H1 (cell line): ENCODE results near the gene PKP1. TPM values are rescaled to one million over a fixed set of nuclear protein-coding genes. Genes with fewer than 3 reads are reported as not detected.

ENCODE experiments used
- CTCF ChIA-PET: fragments of 300-600 bp; sonication (Branson Sonifier 250); formaldehyde crosslinking; loops from one replicate; lab custom pipeline; 2021; ENCODE audit not compliant: partially characterized antibody; lab: Charles Lee
- POLR2A ChIA-PET: fragments of 300-600 bp; sonication (Branson Sonifier 250); formaldehyde crosslinking; loops from one replicate; lab custom pipeline; 2021; ENCODE audit warnings: inconsistent platforms; ENCODE audit not compliant: partially characterized antibody; lab: Charles Lee
- DNase-seq, 2 experiments: peaks; one replicate each; pipeline versions ENCODE4 v3.0.0 to v3.0.0-alpha.2; 2010 to 2022; ENCODE audit warnings: low spot score in 2 of 2, low read depth in 1 of 2, mixed read lengths in 1 of 2
- FAIRE-seq: peaks from 2 replicates; lab custom pipeline; 2011; peaks lifted over from hg19 to GRCh38; lab: Jason Lieb, UNC
- H2AFZ ChIP-seq: 2 replicates; pipeline ENCODE4 v1.8.1; 2012; ENCODE audit warnings: low read length, inconsistent platforms
- H2AK5ac ChIP-seq: 2 replicates; pipeline ENCODE4 v1.6.1; 2013; ENCODE audit warnings: low read depth, low read length
- H2BK120ac ChIP-seq: replicated peaks from 2 replicates; pipeline ENCODE3; 2013; ENCODE audit warnings: low read depth, low read length, inconsistent platforms
- H2BK12ac ChIP-seq: 2 replicates; pipeline ENCODE4 v1.6.1; 2013; ENCODE audit warnings: low read depth, low read length
- H2BK15ac ChIP-seq: 2 replicates; pipeline ENCODE4 v1.6.1; 2013; ENCODE audit warnings: low read length
- H2BK20ac ChIP-seq: 2 replicates; pipeline ENCODE4 v1.6.1; 2013; ENCODE audit warnings: low read length
- H2BK5ac ChIP-seq: 2 replicates; pipeline ENCODE4 v1.6.1; 2013; ENCODE audit warnings: low read depth, low read length
- H3K14ac ChIP-seq: 2 replicates; pipeline ENCODE4 v1.6.1; 2013; ENCODE audit warnings: inconsistent platforms; ENCODE audit not compliant: insufficient read length
- H3K18ac ChIP-seq: 2 replicates; pipeline ENCODE4 v1.6.1; 2013; ENCODE audit warnings: low read length; ENCODE audit errors: extremely low read depth
- H3K23ac ChIP-seq: 2 replicates; pipeline ENCODE4 v1.6.1; 2013; ENCODE audit warnings: inconsistent platforms; ENCODE audit not compliant: insufficient read length
- H3K23me2 ChIP-seq: 2 replicates; pipeline ENCODE4 v1.6.1; 2013; ENCODE audit warnings: low read depth, low read length
- H3K27ac ChIP-seq: 2 replicates; pipeline ENCODE4 v1.6.1; 2011; ENCODE audit warnings: low read depth, low read length, inconsistent platforms
- H3K27me3 ChIP-seq, 4 experiments: replicated peaks in 1 of 4; 1 replicate in 1 of 4; 2 replicates in 3 of 4; pipeline versions ENCODE4 v1.6.1 to v1.8.1; 2011 to 2013; ENCODE audit warnings: low read length in 3 of 4, mild to moderate bottlenecking in 3 of 4, inconsistent platforms in 2 of 4, mixed read lengths in 2 of 4, moderate library complexity in 1 of 4; ENCODE audit not compliant: control insufficient read depth in 3 of 4, insufficient read depth in 3 of 4; ENCODE audit errors: extremely low read depth in 1 of 4
- H3K36me3 ChIP-seq, 4 experiments: 2 replicates each; pipeline versions ENCODE4 v1.6.1 to v1.8.1; 2011 to 2013; ENCODE audit warnings: mild to moderate bottlenecking in 4 of 4, low read length in 3 of 4, moderate library complexity in 2 of 4, control low read depth in 1 of 4, inconsistent platforms in 1 of 4; ENCODE audit not compliant: insufficient read depth in 4 of 4, control insufficient read depth in 2 of 4
- H3K4ac ChIP-seq: replicated peaks from 2 replicates; pipeline ENCODE3; 2013; ENCODE audit warnings: low read length, low read depth, mixed read lengths, inconsistent platforms; ENCODE audit not compliant: insufficient read length
- H3K4me1 ChIP-seq, 4 experiments: replicated peaks in 1 of 4; 1 replicate in 1 of 4; 2 replicates in 3 of 4; pipeline versions ENCODE4 v1.6.1 to v1.8.1; 2011 to 2013; ENCODE audit warnings: low read length in 3 of 4, inconsistent platforms in 2 of 4, mixed read lengths in 1 of 4; ENCODE audit not compliant: insufficient read depth in 4 of 4, control insufficient read depth in 3 of 4
- H3K4me2 ChIP-seq, 2 experiments: 2 replicates each; pipeline versions ENCODE4 v1.6.1 to v1.8.1; 2011 to 2013; ENCODE audit warnings: low read depth in 2 of 2, low read length in 2 of 2, control low read depth in 1 of 2, inconsistent platforms in 1 of 2, mild to moderate bottlenecking in 1 of 2; ENCODE audit not compliant: insufficient read depth in 1 of 2
- H3K4me3 ChIP-seq, 4 experiments: fragments of 200-600, 300-600 bp in 1 of 4; sonication (generic), shearing (Covaris generic), sonication (Bioruptor Twin) in 1 of 4; 2 replicates each; pipeline versions ENCODE4 v1.5.1 to v1.8.1; 2011 to 2016; ENCODE audit warnings: low read length in 4 of 4, low read depth in 3 of 4, control low read depth in 2 of 4, inconsistent platforms in 2 of 4, mild to moderate bottlenecking in 2 of 4, mixed read lengths in 1 of 4, moderate library complexity in 1 of 4; ENCODE audit not compliant: insufficient read depth in 2 of 4; ENCODE audit errors: extremely low read depth in 1 of 4
- H3K56ac ChIP-seq: replicated peaks from 2 replicates; pipeline ENCODE3; 2013; ENCODE audit warnings: low read depth, mild to moderate bottlenecking, mixed read lengths, low read length, inconsistent platforms; ENCODE audit not compliant: insufficient read length
- H3K79me1 ChIP-seq: 2 replicates; pipeline ENCODE4 v1.6.1; 2013; ENCODE audit warnings: low read depth, low read length, control low read depth
- H3K79me2 ChIP-seq, 2 experiments: 2 replicates each; pipeline versions ENCODE4 v1.6.1 to v1.8.1; 2012 to 2013; ENCODE audit warnings: low read length in 2 of 2, mild to moderate bottlenecking in 2 of 2, inconsistent platforms in 1 of 2; ENCODE audit not compliant: insufficient read depth in 2 of 2, control insufficient read depth in 1 of 2
- H3K9ac ChIP-seq, 4 experiments: replicated peaks in 1 of 4; 1 replicate in 1 of 4; 2 replicates in 3 of 4; pipeline versions ENCODE4 v1.6.1 to v1.8.1; 2011 to 2013; ENCODE audit warnings: low read depth in 3 of 4, low read length in 3 of 4, control low read depth in 2 of 4, mild to moderate bottlenecking in 2 of 4, moderate library complexity in 2 of 4, inconsistent platforms in 1 of 4; ENCODE audit errors: extremely low read depth in 1 of 4
- H3K9me3 ChIP-seq, 2 experiments: 2 replicates each; pipeline versions ENCODE4 v1.6.1 to v1.8.1; 2012 to 2013; ENCODE audit warnings: mild to moderate bottlenecking in 2 of 2, moderate library complexity in 2 of 2, control low read depth in 1 of 2, inconsistent platforms in 1 of 2, low read depth in 1 of 2, low read length in 1 of 2, mixed read lengths in 1 of 2; ENCODE audit not compliant: insufficient read depth in 2 of 2
- H4K20me1 ChIP-seq, 2 experiments: replicated peaks in 1 of 2; 2 replicates each; pipeline versions ENCODE3 to v1.8.1; 2011 to 2013; ENCODE audit warnings: inconsistent platforms in 2 of 2, low read length in 2 of 2, mild to moderate bottlenecking in 1 of 2; ENCODE audit not compliant: insufficient read depth in 2 of 2, control insufficient read depth in 1 of 2
- H4K5ac ChIP-seq: 2 replicates; pipeline ENCODE4 v1.6.1; 2013; ENCODE audit warnings: low read length, low read depth, mixed read lengths, inconsistent platforms; ENCODE audit not compliant: insufficient read length
- H4K8ac ChIP-seq: 2 replicates; pipeline ENCODE4 v1.8.0; 2013; ENCODE audit warnings: mild to moderate bottlenecking, moderate library complexity, low read length, inconsistent platforms; ENCODE audit not compliant: insufficient read depth; ENCODE audit errors: extremely low read depth
- H4K91ac ChIP-seq: replicated peaks from 2 replicates; pipeline ENCODE3; 2013; ENCODE audit warnings: low read length, mixed read lengths, inconsistent platforms; ENCODE audit not compliant: insufficient read length
- E2F6 ChIP-seq: IDR thresholded peaks from 2 replicates; pipeline ENCODE4 v1.6.1; 2012; ENCODE audit warnings: inconsistent platforms
- GABPA ChIP-seq: IDR thresholded peaks from 2 replicates; pipeline ENCODE4 v1.6.1; 2011; ENCODE audit warnings: mild to moderate bottlenecking, low read length, moderate library complexity, borderline replicate concordance; ENCODE audit not compliant: insufficient read depth
- SAP30 ChIP-seq: fragments of 300-600 bp; sonication (generic); IDR thresholded peaks from 2 replicates; pipeline ENCODE4 v1.7.1; 2012; ENCODE audit warnings: low read length, moderate library complexity, mild to moderate bottlenecking, inconsistent platforms; ENCODE audit not compliant: insufficient read depth, insufficient replicate concordance
- SIX5 ChIP-seq: IDR thresholded peaks from 2 replicates; pipeline ENCODE4 v1.6.1; 2011; ENCODE audit warnings: mild to moderate bottlenecking, low read depth, low read length
- TAF7 ChIP-seq: optimal IDR thresholded peaks from 2 replicates; pipeline ENCODE3; 2011; ENCODE audit warnings: low read depth, mild to moderate bottlenecking, inconsistent platforms, low read length, moderate library complexity, borderline replicate concordance
- WGBS, 2 experiments: shearing (Covaris generic) in 1 of 2; methylation state at CpG; one replicate each; pipeline versions ENCODE4 v1.1.6 to v1.1.7; 2013 to 2015; ENCODE audit warnings: low lambda C conversion rate in 2 of 2, mixed read lengths in 2 of 2, inconsistent platforms in 1 of 2, low coverage in 1 of 2, missing lambda C conversion rate in 1 of 2; ENCODE audit not compliant: insufficient replicate concordance in 2 of 2, insufficient coverage in 1 of 2, insufficient read length in 1 of 2; ENCODE audit errors: extremely low coverage in 1 of 2, missing lambda C conversion rate in 1 of 2; 5-methylcytosine and 5-hydroxymethylcytosine counted together
- polyA plus RNA-seq, 7 experiments: library from polyadenylated mRNA; depleted of rRNA in 3 of 7; stranded (reverse) in 5 of 7; unstranded in 2 of 7; fragments of >200 nt in 5 of 7; fragments of 200-250 nt in 2 of 7; gene quantifications; 1 replicate in 5 of 7; 2 replicates in 1 of 7; 4 replicates in 1 of 7; pipeline versions ENCODE4 v1.2.1 to v1.2.3, GENCODE V29; 2011 to 2013; ENCODE audit warnings: missing spikeins in 2 of 7, mixed read lengths in 2 of 7
- total RNA-seq: library from RNA; stranded (reverse); fragmentation: NEBNext Ultra II Directional; extraction: Animal tissue kit (Norgen Biotek cat#: 25700); gene quantifications from 2 replicates; pipeline ENCODE4 v1.2.1, GENCODE V29; 2021

Gene PKP1
- total and polyA plus RNA-seq, 2 of the 8 experiments (the other 6 are each of a cell fraction or from before 2014, with no cell fraction given), result 0.21 to 0.95 TPM

GRCh38 chr1:201307231-201307630, 23.9 kb downstream of the PKP1 start:
- Histone ChIP-seq H4K20me1 (no peaks in the 10 kb centered on the region), H3K23me2 (0 out of 2 replicates have a peak, but pooled peaks cover 2% of the 10 kb centered on the region), H3K14ac (no peak overlapping the region), H2BK12ac (no peak overlapping the region), H3K18ac (no peak overlapping the region), H2BK5ac (no peak overlapping the region), H3K56ac (no peak overlapping the region), H2BK20ac (no peak overlapping the region), H2BK15ac (no peak overlapping the region), H2AFZ (no peak overlapping the region), H3K9me3 (no peaks in the 10 kb centered on the region), H2BK120ac (no peak overlapping the region), H3K27ac (no peak overlapping the region), H2AK5ac (no peak overlapping the region), H3K27me3 (peaks cover 0 to 10% (median 6%) of the 10 kb centered on the region in 4 experiments; a peak in 4 of 7 replicates), H3K36me3 (no peaks in the 10 kb centered on the region), H4K8ac (no peak overlapping the region; the same call in 1 of the 2 replicates), H4K5ac (no peak overlapping the region), H3K9ac (no peak overlapping the region), H3K79me1 (no peaks in the 10 kb centered on the region), H4K91ac (no peak overlapping the region), H3K4me2 (no peak overlapping the region), H3K79me2 (no peaks in the 10 kb centered on the region), H3K23ac (no peak overlapping the region), H3K4me3 (no peak overlapping the region), H3K4ac (no peak overlapping the region), H3K4me1 (peaks cover 0 to 6% (median under 1%) of the 10 kb centered on the region in 4 experiments; a peak in 3 of 7 replicates)
- 94% methylated on average over 9 of the region's 9 CpGs; no CpG with 5 or more reads in 1 of the 2 experiments for WGBS, 2 experiments
- DNase-seq (no peak), FAIRE-seq (no peak)
- TF ChIP-seq SIX5 (no peak), SAP30 (no peak), GABPA (no peak), E2F6 (no peak), TAF7 (no peak)
- ChIA-PET CTCF (interaction anchor here (1.0 to 13.6 kb wide), 11 partner anchors 6 to 106 kb away, joined by 3 to 151 read pairs (median 15); no protein-coding TSS in a partner anchor), POLR2A (no interaction called here)
